Endodermal cell (in vitro differentiated cells): ENCODE data around the gene APCDD1L. TPM values are rescaled to one million over a fixed set of nuclear protein-coding genes. Genes with fewer than 3 reads are reported as not detected.

ENCODE experiments used
- DNase-seq: peaks from one replicate; pipeline ENCODE4 v3.0.0-alpha.2; 2017
- H3K27ac ChIP-seq: 2 replicates; pipeline ENCODE4 v1.5.1; 2013; ENCODE audit warnings: mild to moderate bottlenecking, low read depth, low read length, moderate library complexity
- H3K27me3 ChIP-seq: 2 replicates; pipeline ENCODE4 v1.6.1; 2013; ENCODE audit warnings: mild to moderate bottlenecking, low read length, moderate library complexity; ENCODE audit not compliant: insufficient read depth, control insufficient read depth, poor library complexity, severe bottlenecking
- H3K36me3 ChIP-seq: 2 replicates; pipeline ENCODE4 v1.7.0; 2013; ENCODE audit warnings: mild to moderate bottlenecking, low read length, moderate library complexity; ENCODE audit not compliant: control insufficient read depth, insufficient read depth
- H3K4me1 ChIP-seq: one replicate; pipeline ENCODE4 v1.7.0; 2013; ENCODE audit warnings: low read length; ENCODE audit not compliant: control insufficient read depth, insufficient read depth
- H3K4me3 ChIP-seq: 2 replicates; pipeline ENCODE4 v1.5.1; 2013; ENCODE audit warnings: mild to moderate bottlenecking, low read length, moderate library complexity
- H3K9ac ChIP-seq: 2 replicates; pipeline ENCODE4 v1.6.1; 2013; ENCODE audit warnings: mild to moderate bottlenecking, low read length, moderate library complexity; ENCODE audit not compliant: poor library complexity, severe bottlenecking; ENCODE audit errors: extremely low read depth
- H3K9me3 ChIP-seq: 2 replicates; pipeline ENCODE4 v1.6.1; 2013; ENCODE audit warnings: mild to moderate bottlenecking, low read length, moderate library complexity; ENCODE audit not compliant: control insufficient read depth
- H3K27ac Mint-ChIP-seq: 2 replicates; pipeline ENCODE4 v1.8.0; 2020; ENCODE audit warnings: mixed read lengths
- H3K27me3 Mint-ChIP-seq: 2 replicates; pipeline ENCODE4 v1.8.0; 2021; ENCODE audit warnings: mild to moderate bottlenecking, mixed read lengths; ENCODE audit not compliant: insufficient read depth
- H3K36me3 Mint-ChIP-seq: 2 replicates; pipeline ENCODE4 v1.8.0; 2020; ENCODE audit warnings: low read depth, mixed read lengths
- H3K4me1 Mint-ChIP-seq: 2 replicates; pipeline ENCODE4 v1.8.0; 2020; ENCODE audit warnings: mixed read lengths
- H3K4me3 Mint-ChIP-seq: 2 replicates; pipeline ENCODE4 v1.8.0; 2020; ENCODE audit warnings: mild to moderate bottlenecking, moderate library complexity, mixed read lengths
- H3K9me3 Mint-ChIP-seq: 2 replicates; pipeline ENCODE4 v1.8.0; 2020; ENCODE audit warnings: mild to moderate bottlenecking, mixed read lengths
- WGBS, 2 experiments: methylation state at CpG; one replicate each; pipeline versions ENCODE4 v1.1.5 to v1.1.7; 2013; ENCODE audit warnings: missing lambda C conversion rate in 2 of 2, mixed read lengths in 1 of 2; ENCODE audit not compliant: insufficient coverage in 1 of 2, insufficient read length in 1 of 2; 5-methylcytosine and 5-hydroxymethylcytosine counted together
- total RNA-seq, 2 donors: library from RNA; stranded (reverse); fragmentation: NEBNext Ultra II Directional in 1 of 2; extraction: Animal tissue kit (Norgen Biotek cat#: 25700) in 1 of 2; gene quantifications; 2 replicates in 1 of 2; 3 replicates in 1 of 2; pipeline ENCODE4 v1.2.1, GENCODE V29; 2021
- TF ChIP-seq, protein P1 (sequence below): fragments of 200-600 bp; sonication (generic); conservative IDR thresholded peaks from 2 replicates; pipeline ENCODE4 v1.5.0; 2021; ENCODE audit warnings: antibody characterized with exemption, mild to moderate bottlenecking

Gene APCDD1L
- total RNA-seq, 2 donors from 2014 or later: 6.4 TPM

DNA sequence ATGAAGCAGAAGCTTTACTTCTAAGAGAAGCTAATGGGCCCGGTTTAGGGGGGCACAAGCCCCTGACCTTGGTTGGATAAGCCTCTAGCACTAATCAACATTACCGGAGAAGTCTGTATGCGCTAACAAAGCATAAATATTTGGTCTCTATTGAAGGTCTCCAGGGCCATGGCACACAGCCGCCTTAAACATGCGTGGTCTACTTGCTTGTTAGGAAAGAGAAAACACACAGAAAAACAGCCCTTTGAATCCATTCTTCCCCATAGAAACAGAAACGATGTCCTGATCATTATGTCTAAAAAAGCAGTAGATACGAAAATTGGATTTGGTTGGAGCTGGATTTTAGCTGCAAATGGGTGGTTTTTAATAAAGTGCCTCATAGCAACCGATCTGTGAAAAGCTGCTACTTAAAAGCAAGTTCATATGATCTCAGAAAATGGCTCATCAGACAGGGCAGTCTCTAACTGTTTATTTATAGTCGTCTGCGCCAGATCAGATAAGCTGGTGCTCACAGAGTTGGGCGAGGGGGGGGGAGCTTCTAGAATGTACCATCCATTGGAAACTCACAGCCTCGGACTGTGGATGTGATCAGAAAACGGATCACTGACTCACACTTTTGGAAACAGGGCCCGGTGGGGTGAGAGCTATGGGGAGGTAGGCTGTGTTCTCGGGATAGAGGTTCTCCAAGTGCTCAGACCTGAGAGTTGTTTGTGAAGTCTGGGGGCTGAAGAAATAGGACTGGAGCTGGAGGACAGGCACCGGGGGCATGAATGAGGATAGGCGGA is 35.3 kb upstream of the APCDD1L start:
- no peak overlapping the region for H3K27ac ChIP-seq
- no peak overlapping the region for H3K4me3 Mint-ChIP-seq
- H3K9ac ChIP-seq: no peak overlapping the region
- no peaks in the 10 kb centered on the region for H3K36me3 ChIP-seq
- peaks cover 41% of the 10 kb centered on the region for H3K4me1 Mint-ChIP-seq
- no peaks in the 10 kb centered on the region for H3K27me3 ChIP-seq
- WGBS, 2 experiments: 94 to 96% methylated on average over 11 to 16 of the region's 17 CpGs
- H3K36me3 Mint-ChIP-seq: peaks cover 7% of the 10 kb centered on the region
- H3K27ac Mint-ChIP-seq: no peak overlapping the region
- H3K9me3 ChIP-seq: no peaks in the 10 kb centered on the region
- TF ChIP-seq, protein P1, sequence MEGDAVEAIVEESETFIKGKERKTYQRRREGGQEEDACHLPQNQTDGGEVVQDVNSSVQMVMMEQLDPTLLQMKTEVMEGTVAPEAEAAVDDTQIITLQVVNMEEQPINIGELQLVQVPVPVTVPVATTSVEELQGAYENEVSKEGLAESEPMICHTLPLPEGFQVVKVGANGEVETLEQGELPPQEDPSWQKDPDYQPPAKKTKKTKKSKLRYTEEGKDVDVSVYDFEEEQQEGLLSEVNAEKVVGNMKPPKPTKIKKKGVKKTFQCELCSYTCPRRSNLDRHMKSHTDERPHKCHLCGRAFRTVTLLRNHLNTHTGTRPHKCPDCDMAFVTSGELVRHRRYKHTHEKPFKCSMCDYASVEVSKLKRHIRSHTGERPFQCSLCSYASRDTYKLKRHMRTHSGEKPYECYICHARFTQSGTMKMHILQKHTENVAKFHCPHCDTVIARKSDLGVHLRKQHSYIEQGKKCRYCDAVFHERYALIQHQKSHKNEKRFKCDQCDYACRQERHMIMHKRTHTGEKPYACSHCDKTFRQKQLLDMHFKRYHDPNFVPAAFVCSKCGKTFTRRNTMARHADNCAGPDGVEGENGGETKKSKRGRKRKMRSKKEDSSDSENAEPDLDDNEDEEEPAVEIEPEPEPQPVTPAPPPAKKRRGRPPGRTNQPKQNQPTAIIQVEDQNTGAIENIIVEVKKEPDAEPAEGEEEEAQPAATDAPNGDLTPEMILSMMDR: no peak
- peak; percentile 17 for DNase-seq
- peaks cover 15% of the 10 kb centered on the region for H3K27me3 Mint-ChIP-seq
- peaks cover 3% of the 10 kb centered on the region for H3K9me3 Mint-ChIP-seq
- no peak overlapping the region for H3K4me3 ChIP-seq
- peaks cover 10% of the 10 kb centered on the region for H3K4me1 ChIP-seq

DNA sequence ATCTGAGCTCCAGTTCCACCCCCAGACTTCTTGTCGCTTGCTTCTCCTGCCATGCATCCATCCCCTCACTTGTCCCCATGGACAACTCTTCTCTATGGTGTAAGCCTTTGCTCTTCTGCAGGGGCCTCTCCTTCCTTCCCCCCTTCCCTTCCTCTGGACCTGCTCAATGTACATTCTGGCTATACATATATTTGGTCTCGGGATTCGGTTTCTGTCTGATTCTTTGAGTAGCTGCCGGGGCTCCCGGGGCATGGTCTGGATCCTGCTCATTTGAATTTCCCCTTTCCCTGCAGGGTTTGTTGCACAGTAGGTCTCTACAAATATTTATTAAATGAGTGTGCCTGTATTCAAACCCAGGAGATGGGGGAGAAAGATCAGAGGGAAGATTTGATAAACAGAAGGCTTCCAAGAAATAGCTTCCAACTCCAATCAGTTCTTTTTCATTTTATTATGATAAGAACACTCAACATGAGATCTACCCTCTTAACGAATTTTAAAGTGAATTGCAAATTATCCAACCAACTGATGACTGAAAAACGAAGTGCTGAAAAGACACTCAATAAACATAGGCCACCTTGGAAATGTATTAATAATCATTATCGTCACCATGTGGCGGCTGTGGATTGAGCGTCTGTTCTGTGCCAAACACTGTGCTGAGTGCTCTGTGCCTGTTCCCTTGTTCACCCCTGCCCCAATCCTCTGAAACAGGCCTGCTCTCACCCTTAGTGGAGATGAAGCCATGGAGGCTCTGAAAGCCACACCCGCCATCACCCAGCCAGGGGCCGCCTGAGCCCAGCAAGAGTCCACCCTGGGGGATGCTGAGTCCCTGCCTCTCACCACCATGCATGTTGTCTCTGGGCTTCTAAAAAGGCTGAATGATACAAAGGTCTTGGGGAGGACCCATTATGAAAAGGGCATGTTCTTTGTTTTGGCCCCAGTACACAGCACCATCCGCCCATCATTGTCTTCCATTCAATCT is 34.3 kb upstream of the APCDD1L start:
- Histone ChIP-seq H3K4me1 (peaks cover 10% of the 10 kb centered on the region), H3K9ac (no peak overlapping the region), H3K27ac (no peak overlapping the region), H3K27me3 (no peaks in the 10 kb centered on the region), H3K9me3 (no peaks in the 10 kb centered on the region), H3K4me3 (no peak overlapping the region), H3K36me3 (no peaks in the 10 kb centered on the region)
- Mint-ChIP-seq H3K4me3 (no peak overlapping the region), H3K9me3 (peaks cover 3% of the 10 kb centered on the region), H3K27me3 (peaks cover 12% of the 10 kb centered on the region), H3K27ac (no peak overlapping the region), H3K4me1 (peaks cover 42% of the 10 kb centered on the region), H3K36me3 (peaks cover 7% of the 10 kb centered on the region)
- WGBS, 2 experiments: 91 to 97% methylated on average over 10 to 13 of the region's 13 CpGs
- DNase-seq: peak; percentile 22
- TF ChIP-seq, protein P1: no peak

DNA sequence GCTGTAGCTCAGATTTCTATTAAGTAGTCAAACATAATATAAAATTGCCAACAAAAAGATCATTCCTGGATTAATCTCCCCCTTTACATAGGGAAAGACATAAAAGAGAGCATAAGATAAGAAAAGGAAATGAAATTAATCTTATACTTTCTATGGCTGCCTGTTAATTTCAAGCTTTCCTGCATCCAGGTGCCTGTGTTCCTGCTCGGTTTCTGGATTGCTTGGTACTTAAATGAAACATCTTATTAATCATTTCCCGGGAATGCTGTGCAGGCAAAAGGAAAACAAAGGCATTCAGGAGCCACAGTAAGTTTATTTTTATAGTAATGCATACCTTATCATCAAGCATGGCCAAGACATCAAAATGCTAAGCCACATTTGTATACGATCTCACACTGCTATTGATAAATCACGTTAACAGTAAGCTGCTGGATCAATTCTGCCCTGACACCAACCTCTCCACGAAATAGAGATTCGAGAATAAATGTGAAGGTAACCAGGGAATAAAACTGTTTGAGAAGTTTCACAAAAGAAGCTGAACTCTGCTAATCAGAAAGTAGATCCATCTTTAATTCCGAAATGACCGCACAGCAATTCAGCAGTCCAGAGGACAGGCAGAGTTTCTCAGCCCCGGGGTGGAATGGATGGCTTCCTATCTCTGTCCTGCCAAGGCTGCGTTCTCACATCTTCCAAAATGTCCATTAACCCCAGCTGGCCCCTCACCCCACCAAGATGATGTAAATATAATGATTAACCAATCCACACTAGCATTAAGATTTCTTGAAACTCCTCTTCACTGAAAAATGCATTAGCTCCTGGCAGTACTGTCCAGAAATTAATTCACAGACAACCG is 32.6 kb upstream of the APCDD1L start:
- Mint-ChIP-seq H3K4me1 (peaks cover 46% of the 10 kb centered on the region), H3K36me3 (peaks cover 7% of the 10 kb centered on the region), H3K27me3 (peaks cover 3% of the 10 kb centered on the region), H3K4me3 (no peak overlapping the region), H3K9me3 (peaks cover 3% of the 10 kb centered on the region), H3K27ac (no peak overlapping the region)
- Histone ChIP-seq H3K27me3 (no peaks in the 10 kb centered on the region), H3K27ac (no peak overlapping the region), H3K36me3 (no peaks in the 10 kb centered on the region), H3K9me3 (no peaks in the 10 kb centered on the region), H3K9ac (no peak overlapping the region), H3K4me3 (no peak overlapping the region), H3K4me1 (peaks cover 15% of the 10 kb centered on the region)
- TF ChIP-seq, protein P1: no peak
- DNase-seq: peak; percentile 15
- WGBS, 2 experiments: 87 to 92% methylated on average over 6 to 11 of the region's 11 CpGs
